Epithelial cell of umbilical artery (primary cell): ENCODE data around the gene ITLN2. TPM values are rescaled to one million over a fixed set of nuclear protein-coding genes. Genes with fewer than 3 reads are reported as not detected.

Experiments used
- total RNA-seq: library from RNA; depleted of rRNA; stranded (reverse); fragments of >200 nt; gene quantifications from 2 replicates; pipeline ENCODE4 v1.2.3, GENCODE V29; 2014

ITLN2 gene
- total RNA-seq: not detected in 2 replicates

GRCh38 chr1:160954158-160955104 lies at the start of gene ITLN2:
Gene ITLN2 (minus strand): TSS chr1:160954809. CDS start chr1:160954741, 68 bp downstream.

Other genes starting within 250 kb of the ITLN2 start
- not detected in 2 replicates for gene CD48, start 243.0 kb downstream of the ITLN2 start, total RNA-seq
- not detected in 2 replicates for gene SLAMF7, start 215.6 kb downstream of the ITLN2 start, total RNA-seq
- gene LY9, start 158.6 kb downstream of the ITLN2 start, total RNA-seq: not detected in 2 replicates
- not detected in 2 replicates for gene CD244, start 91.9 kb downstream of the ITLN2 start, total RNA-seq
- not detected in 2 replicates for gene ITLN1, start 69.6 kb downstream of the ITLN2 start, total RNA-seq
- gene F11R, start 66.3 kb upstream of the ITLN2 start, total RNA-seq: 104 and 115 TPM in 2 replicates
- gene TSTD1, start 84.2 kb upstream of the ITLN2 start, total RNA-seq: 38.3 and 82.1 TPM in 2 replicates
- 81.5 and 113 TPM in 2 replicates for gene USF1, start 91.2 kb upstream of the ITLN2 start, total RNA-seq
- gene ARHGAP30, start 115.1 kb upstream of the ITLN2 start, total RNA-seq: not detected in 2 replicates
- gene NECTIN4, start 134.7 kb upstream of the ITLN2 start, total RNA-seq: 0.15 and 0.32 TPM in 2 replicates
- 0.65 and 2.9 TPM in 2 replicates for gene KLHDC9, start 143.6 kb upstream of the ITLN2 start, total RNA-seq
- 96.8 and 148 TPM in 2 replicates for gene PFDN2, start 163.2 kb upstream of the ITLN2 start, total RNA-seq
- gene NIT1, start 163.3 kb upstream of the ITLN2 start, total RNA-seq: 9.7 and 14.7 TPM in 2 replicates
- 31.2 and 35.4 TPM in 2 replicates for gene DEDD, start 177.9 kb upstream of the ITLN2 start, total RNA-seq
- gene UFC1, start 199.2 kb upstream of the ITLN2 start, total RNA-seq: 105 and 141 TPM in 2 replicates
- gene USP21, start 204.7 kb upstream of the ITLN2 start, total RNA-seq: 3.3 and 5.5 TPM in 2 replicates
- gene PPOX, start 211.6 kb upstream of the ITLN2 start, total RNA-seq: 16.3 and 17.5 TPM in 2 replicates
- gene B4GALT3, start 222.7 kb upstream of the ITLN2 start, total RNA-seq: 18.5 and 19.8 TPM in 2 replicates
- gene ADAMTS4, start 244.2 kb upstream of the ITLN2 start, total RNA-seq: 16.0 and 16.6 TPM in 2 replicates
- 206 and 233 TPM in 2 replicates for gene NDUFS2, start 247.6 kb upstream of the ITLN2 start, total RNA-seq